Right lobe of liver (tissue), 4 donors: ENCODE data around the gene TGFBR2.

ENCODE experiments used
- CTCF ChIP-seq, 4 donors: fragments of 200-600 bp in 3 of 4; fragments of 450-650 bp in 1 of 4; IDR thresholded peaks; one replicate each; pipeline versions ENCODE4 v1.5.1 to v1.8.0; 2016 to 2022; ENCODE audit warnings: antibody characterized with exemption in 4 of 4, mild to moderate bottlenecking in 2 of 4
- POLR2A ChIP-seq: fragments of 450-650 bp; IDR thresholded peaks from one replicate; pipeline ENCODE4 v1.6.1; 2017; ENCODE audit warnings: antibody characterized with exemption, mild to moderate bottlenecking
- donor health status: DM: no; HTN: no; CAD: no.
- donor health status: DM: no; HTN: no; CAD: no.
- donor health status: DM: no; HTN: yes; CAD: no.

GRCh38 chr3:30578986-30579579 is 27.3 kb upstream of the TGFBR2 start:
- TF ChIP-seq CTCF (IDR thresholded peaks at IDR 0.05) (no peak), POLR2A (no peak)
